Vagina (tissue), 2 donors: ENCODE measurements around the gene METTL8.

Source experiments
- POLR2A ChIP-seq, 2 donors: fragments of 450-650 bp; IDR thresholded peaks; one replicate each; pipeline ENCODE4 v1.6.1; 2017; ENCODE audit warnings: antibody characterized with exemption in 2 of 2, mild to moderate bottlenecking in 2 of 2, moderate library complexity in 2 of 2
- POLR2AphosphoS5 ChIP-seq, 2 donors: sonication (generic); formaldehyde crosslinking; IDR thresholded peaks; one replicate each; pipeline ENCODE4 v1.9.0; 2017; ENCODE audit warnings: antibody characterized with exemption in 2 of 2, mild to moderate bottlenecking in 2 of 2, low read depth in 1 of 2; ENCODE audit not compliant: insufficient read depth in 1 of 2
- TF ChIP-seq, protein P1 (sequence below), 3 experiments: fragments of 450-650 bp in 2 of 3; fragments of 200-600 bp in 1 of 3; sonication (generic) in 1 of 3; IDR thresholded peaks; one replicate each; pipeline ENCODE4 v1.5.1; 2017 to 2019; ENCODE audit warnings: antibody characterized with exemption in 3 of 3, mild to moderate bottlenecking in 2 of 3, moderate library complexity in 2 of 3

DNA sequence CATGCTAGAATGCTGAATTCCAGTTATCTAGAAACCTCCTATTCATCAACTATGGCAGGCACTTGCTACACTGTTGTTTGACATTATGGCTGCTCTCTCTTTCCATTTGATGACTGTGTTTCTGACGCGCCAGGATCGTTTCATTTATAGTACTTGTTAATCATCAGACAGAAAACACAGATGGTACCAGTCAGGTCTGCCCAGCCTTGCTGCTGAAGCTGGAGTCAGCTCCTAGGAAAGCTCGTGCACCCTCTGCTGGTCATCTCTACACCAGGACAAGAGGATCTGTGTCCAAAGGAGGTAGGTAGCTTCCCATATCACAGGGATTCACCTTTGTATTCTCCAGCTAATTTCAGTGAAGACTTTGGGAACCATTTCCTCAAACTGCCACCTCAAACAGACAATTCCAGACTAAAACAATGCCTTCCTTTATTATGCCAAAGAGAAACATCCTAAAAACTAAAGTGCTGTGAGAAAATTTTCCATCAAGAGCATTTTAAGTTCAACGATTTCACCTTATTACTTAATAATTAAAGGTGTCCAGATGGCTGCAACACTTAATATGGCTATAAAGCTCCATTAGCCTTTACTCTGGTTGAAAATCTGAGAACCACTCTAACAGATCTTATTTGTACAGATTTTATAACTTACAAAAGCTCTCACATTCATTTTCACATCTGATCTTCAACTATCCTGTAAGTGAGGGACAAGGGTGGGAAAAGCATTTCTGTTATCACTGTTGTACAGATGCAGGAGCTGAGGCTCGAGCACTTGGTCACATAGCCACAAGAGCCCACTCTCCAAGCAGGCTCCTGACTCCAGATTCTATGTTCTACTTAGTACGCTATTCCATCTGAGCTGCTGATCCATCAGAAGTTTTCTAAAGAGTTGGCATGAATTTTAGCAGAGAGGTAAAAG lies 17.5 kb downstream of the METTL8 start:
- TF ChIP-seq, protein P1, sequence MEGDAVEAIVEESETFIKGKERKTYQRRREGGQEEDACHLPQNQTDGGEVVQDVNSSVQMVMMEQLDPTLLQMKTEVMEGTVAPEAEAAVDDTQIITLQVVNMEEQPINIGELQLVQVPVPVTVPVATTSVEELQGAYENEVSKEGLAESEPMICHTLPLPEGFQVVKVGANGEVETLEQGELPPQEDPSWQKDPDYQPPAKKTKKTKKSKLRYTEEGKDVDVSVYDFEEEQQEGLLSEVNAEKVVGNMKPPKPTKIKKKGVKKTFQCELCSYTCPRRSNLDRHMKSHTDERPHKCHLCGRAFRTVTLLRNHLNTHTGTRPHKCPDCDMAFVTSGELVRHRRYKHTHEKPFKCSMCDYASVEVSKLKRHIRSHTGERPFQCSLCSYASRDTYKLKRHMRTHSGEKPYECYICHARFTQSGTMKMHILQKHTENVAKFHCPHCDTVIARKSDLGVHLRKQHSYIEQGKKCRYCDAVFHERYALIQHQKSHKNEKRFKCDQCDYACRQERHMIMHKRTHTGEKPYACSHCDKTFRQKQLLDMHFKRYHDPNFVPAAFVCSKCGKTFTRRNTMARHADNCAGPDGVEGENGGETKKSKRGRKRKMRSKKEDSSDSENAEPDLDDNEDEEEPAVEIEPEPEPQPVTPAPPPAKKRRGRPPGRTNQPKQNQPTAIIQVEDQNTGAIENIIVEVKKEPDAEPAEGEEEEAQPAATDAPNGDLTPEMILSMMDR (IDR thresholded peaks at IDR 0.05) = peak; percentile 64 to 83 (median 79)
- TF ChIP-seq POLR2AphosphoS5 (IDR thresholded peaks at IDR 0.05; ENCODE audit: insufficient read depth in 1 of 2, low read depth in 1 of 2) (peak in 1 of 2 donors; percentile 80), POLR2A (IDR thresholded peaks at IDR 0.05) (no peak)
